ENCODE measurements around the gene GNG3.

The GNG3 gene

DNA sequence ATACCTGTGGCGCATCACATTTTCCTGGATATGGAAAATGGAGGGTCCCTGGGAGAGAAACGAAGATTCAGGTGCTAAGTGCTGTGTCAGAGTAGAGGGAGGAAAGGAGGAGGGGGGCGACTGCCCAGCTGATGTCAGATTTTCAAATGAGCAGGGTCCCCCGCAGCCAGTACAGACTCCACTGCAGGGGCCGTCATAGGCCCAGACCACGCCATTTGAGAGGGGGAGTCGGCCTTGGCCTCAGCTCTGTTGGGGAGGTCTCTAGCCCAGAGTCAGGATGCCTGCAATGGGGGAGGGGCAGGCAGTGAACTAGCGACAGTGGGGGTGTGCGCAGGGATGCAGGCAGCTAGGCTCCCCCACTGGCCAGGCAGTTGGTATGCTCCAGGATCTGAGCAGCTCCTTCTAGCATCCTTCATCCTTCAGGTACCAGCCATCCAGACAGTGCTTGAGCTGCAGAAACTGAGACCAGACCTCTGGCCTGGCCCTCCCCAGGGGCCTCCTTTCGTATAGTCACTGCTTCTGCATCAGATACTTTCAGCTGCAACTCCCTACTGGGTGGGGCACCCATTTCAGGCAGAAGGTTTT is at the start of gene GNG3, which contains the start of gene BSCL2:
TSS of gene GNG3 (plus strand) at position 400 of the 585 bp plus-strand sequence. CDS start 620 bp downstream, outside the sequence.
TSS of gene BSCL2 (minus strand) at position 148 of the 585 bp plus-strand sequence. CDS start 229 bp downstream, outside the sequence.
- H3K4me3 ChIP-seq (ENCODE audit: low read depth in 1 of 2, low read length in 2 of 2), result peak within 1 kb of the TSS; percentile 79 to 89
- no peaks in the 10 kb centered on the region for H3K27me3 ChIP-seq (ENCODE audit: control insufficient read depth in 1 of 2, insufficient read depth in 2 of 2, low read length in 2 of 2)
- H3K36me3 ChIP-seq (ENCODE audit: control insufficient read depth in 1 of 2, insufficient read depth in 2 of 2, low read length in 2 of 2), result peaks cover 12 to 19% of the 10 kb centered on the region in 2 donors
- H3K4me1 ChIP-seq (ENCODE audit: control insufficient read depth in 1 of 2, insufficient read depth in 2 of 2, low read length in 2 of 2), result peaks cover 33 to 45% of the 10 kb centered on the region in 2 donors
- H3K9ac ChIP-seq (ENCODE audit: low read depth in 1 of 2, low read length in 2 of 2), result peak within 1 kb of the TSS; percentile 78 to 90
- peak within 1 kb of the TSS; percentile 47 for H3K27ac ChIP-seq (ENCODE audit: low read depth, low read length)
- H3K9me3 ChIP-seq (ENCODE audit: control insufficient read depth in 1 of 2, low read length in 2 of 2), result no peaks in the 10 kb centered on the region

DNA sequence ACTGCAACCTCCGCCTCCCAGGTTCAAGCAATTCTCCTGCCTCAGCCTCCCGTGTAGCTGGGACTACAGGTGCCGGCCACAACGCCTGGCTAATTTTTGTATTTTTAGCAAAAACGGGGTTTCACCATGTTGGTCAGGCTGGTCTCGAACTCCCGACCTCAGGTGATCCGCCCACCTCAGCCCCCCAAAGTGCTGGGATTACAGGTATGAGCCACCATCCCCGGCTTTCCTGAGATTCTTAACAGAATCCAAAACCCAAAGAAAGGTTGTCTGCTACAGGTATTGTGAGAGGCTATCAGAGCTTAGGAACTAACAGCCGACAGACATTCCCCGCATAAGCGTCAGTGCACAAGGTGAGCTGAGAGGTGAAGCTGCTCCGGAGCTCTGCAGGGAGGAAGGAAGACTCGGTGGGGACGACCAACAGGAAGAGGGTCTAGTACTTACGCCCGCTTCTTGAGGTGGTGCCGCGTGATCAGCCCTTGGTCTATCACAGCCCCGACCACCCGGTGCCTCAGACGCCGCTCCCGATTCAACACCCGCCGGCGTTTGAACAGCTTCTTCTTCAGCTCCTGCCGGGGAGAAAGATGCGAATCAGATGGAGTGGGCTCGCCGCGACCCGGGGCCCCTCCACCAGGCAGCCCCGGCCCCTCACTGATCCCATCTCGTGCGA is 42.9 kb upstream of the GNG3 start:
- Histone ChIP-seq H3K36me3 (ENCODE audit: control insufficient read depth in 1 of 2, insufficient read depth in 2 of 2, low read length in 2 of 2) (peaks cover 4 to 10% of the 10 kb centered on the region in 2 donors), H3K4me1 (ENCODE audit: control insufficient read depth in 1 of 2, insufficient read depth in 2 of 2, low read length in 2 of 2) (peaks cover 26 to 28% of the 10 kb centered on the region in 2 donors), H3K9ac (ENCODE audit: low read depth in 1 of 2, low read length in 2 of 2) (peak overlapping the region; percentile 76 to 82), H3K9me3 (ENCODE audit: control insufficient read depth in 1 of 2, low read length in 2 of 2) (no peaks in the 10 kb centered on the region), H3K27ac (ENCODE audit: low read depth, low read length) (peak overlapping the region; percentile 53), H3K27me3 (ENCODE audit: control insufficient read depth in 1 of 2, insufficient read depth in 2 of 2, low read length in 2 of 2) (no peaks in the 10 kb centered on the region), H3K4me3 (ENCODE audit: low read depth in 1 of 2, low read length in 2 of 2) (peak overlapping the region; percentile 87 to 95)

DNA sequence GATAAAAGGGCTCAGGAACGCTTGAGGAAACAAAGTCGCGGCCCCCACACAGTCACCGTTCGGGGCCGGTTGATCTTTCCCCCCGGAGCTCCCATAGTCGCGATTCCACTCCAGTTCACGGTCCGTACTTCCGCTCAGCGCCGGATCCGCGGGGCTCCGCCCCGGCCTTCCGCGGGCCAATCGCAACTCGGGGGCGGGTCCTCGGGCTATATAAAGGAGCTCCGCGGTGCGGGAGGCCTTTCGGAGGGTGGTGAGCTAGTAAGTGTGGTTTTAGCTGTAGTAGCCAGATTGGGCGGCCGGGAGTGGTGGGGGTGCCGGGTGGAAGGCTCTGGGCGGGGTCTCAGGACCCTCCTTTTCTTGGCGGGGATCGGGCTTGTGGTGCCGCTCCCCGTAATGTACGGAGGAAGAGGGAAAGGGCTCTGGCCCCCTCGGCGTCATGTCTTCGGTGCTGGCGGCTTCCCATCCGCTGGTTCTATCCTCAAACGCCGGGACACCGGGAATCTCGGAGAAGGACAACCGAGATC is 42.3 kb upstream of the GNG3 start, which contains the start of the genes C11orf98 and CSKMT:
TSS of gene C11orf98 (minus strand) at position 136 of the 524 bp plus-strand sequence. CDS start at position 95, 41 bp downstream.
TSS of gene CSKMT (plus strand) at position 238 of the 524 bp plus-strand sequence. CDS start 568 bp downstream, outside the sequence.
- Histone ChIP-seq H3K4me1 (ENCODE audit: control insufficient read depth in 1 of 2, insufficient read depth in 2 of 2, low read length in 2 of 2) (peaks cover 32 to 34% of the 10 kb centered on the region in 2 donors), H3K4me3 (ENCODE audit: low read depth in 1 of 2, low read length in 2 of 2) (peak within 1 kb of the TSS; percentile 87 to 95), H3K27ac (ENCODE audit: low read depth, low read length) (peak within 1 kb of the TSS; percentile 76), H3K36me3 (ENCODE audit: control insufficient read depth in 1 of 2, insufficient read depth in 2 of 2, low read length in 2 of 2) (peaks cover 4 to 10% of the 10 kb centered on the region in 2 donors), H3K9ac (ENCODE audit: low read depth in 1 of 2, low read length in 2 of 2) (peak within 1 kb of the TSS; percentile 80 to 82), H3K27me3 (ENCODE audit: control insufficient read depth in 1 of 2, insufficient read depth in 2 of 2, low read length in 2 of 2) (no peaks in the 10 kb centered on the region), H3K9me3 (ENCODE audit: control insufficient read depth in 1 of 2, low read length in 2 of 2) (no peaks in the 10 kb centered on the region)

DNA sequence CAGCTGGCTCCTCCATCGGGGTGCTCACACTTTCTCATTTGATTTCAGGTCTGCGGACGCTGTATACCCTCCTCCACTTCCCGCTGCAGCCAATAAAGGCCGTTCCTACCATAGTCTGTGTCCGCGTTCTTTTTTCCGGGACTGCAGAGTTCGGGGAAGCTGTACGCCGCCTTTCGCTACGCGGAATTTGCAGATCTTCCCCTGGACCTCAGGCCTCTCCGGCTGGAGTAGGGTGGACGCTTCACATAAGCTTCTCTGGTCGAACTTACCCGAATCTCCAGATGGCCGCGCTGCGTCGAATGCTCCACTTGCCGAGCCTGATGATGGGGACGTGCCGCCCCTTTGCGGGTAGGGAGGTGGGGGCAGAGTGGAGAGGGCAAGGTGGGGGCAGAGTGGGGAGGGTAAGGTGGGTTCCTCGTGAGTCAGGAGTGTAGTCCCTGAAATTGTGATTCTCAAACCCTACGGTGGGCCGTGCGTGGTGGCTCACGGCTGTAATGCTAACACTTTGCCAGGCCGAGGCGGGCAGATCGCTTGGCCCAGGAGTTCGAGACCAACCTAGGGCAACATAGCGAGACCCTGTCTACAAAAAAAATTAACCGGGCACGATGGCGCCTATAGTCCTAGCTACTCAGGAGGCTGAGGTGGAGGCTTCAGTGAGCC is 41.7 kb upstream of the GNG3 start:
- Histone ChIP-seq H3K4me1 (ENCODE audit: control insufficient read depth in 1 of 2, insufficient read depth in 2 of 2, low read length in 2 of 2) (peaks cover 34 to 38% of the 10 kb centered on the region in 2 donors), H3K4me3 (ENCODE audit: low read depth in 1 of 2, low read length in 2 of 2) (peak overlapping the region; percentile 81 to 95), H3K27ac (ENCODE audit: low read depth, low read length) (peak overlapping the region; percentile 76), H3K9me3 (ENCODE audit: control insufficient read depth in 1 of 2, low read length in 2 of 2) (no peaks in the 10 kb centered on the region), H3K9ac (ENCODE audit: low read depth in 1 of 2, low read length in 2 of 2) (peak overlapping the region; percentile 80 to 82), H3K36me3 (ENCODE audit: control insufficient read depth in 1 of 2, insufficient read depth in 2 of 2, low read length in 2 of 2) (peaks cover 4 to 10% of the 10 kb centered on the region in 2 donors), H3K27me3 (ENCODE audit: control insufficient read depth in 1 of 2, insufficient read depth in 2 of 2, low read length in 2 of 2) (no peaks in the 10 kb centered on the region)

DNA sequence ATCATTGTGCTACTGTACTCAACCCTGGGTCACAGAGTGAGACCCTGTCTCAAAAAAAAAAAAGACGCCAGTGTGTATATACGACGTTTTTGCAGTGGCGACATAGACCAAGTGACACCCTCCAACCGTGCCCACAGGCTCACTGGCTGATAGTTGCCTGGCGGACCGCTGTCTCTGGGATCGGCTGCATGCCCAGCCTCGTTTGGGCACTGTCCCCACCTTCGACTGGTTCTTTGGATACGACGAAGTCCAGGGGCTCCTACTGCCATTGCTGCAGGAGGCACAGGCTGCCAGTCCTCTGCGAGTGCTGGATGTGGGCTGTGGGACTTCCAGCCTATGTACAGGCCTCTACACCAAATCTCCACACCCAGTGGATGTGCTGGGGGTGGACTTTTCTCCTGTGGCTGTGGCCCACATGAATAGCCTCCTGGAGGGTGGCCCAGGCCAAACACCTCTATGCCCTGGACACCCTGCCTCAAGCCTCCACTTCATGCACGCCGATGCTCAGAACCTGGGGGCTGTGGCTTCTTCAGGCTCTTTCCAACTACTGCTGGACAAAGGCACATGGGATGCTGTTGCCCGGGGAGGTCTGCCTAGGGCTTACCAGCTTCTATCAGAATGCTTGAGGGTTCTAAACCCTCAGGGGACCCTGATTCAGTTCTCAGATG is 41.1 kb upstream of the GNG3 start:
- Histone ChIP-seq H3K27ac (ENCODE audit: low read depth, low read length) (peak overlapping the region; percentile 76), H3K9ac (ENCODE audit: low read depth in 1 of 2, low read length in 2 of 2) (peak overlapping the region; percentile 80 to 82), H3K36me3 (ENCODE audit: control insufficient read depth in 1 of 2, insufficient read depth in 2 of 2, low read length in 2 of 2) (peaks cover 4 to 10% of the 10 kb centered on the region in 2 donors), H3K9me3 (ENCODE audit: control insufficient read depth in 1 of 2, low read length in 2 of 2) (no peaks in the 10 kb centered on the region), H3K4me1 (ENCODE audit: control insufficient read depth in 1 of 2, insufficient read depth in 2 of 2, low read length in 2 of 2) (peaks cover 34 to 44% of the 10 kb centered on the region in 2 donors), H3K4me3 (ENCODE audit: low read depth in 1 of 2, low read length in 2 of 2) (peak overlapping the region; percentile 81 to 95), H3K27me3 (ENCODE audit: control insufficient read depth in 1 of 2, insufficient read depth in 2 of 2, low read length in 2 of 2) (no peaks in the 10 kb centered on the region)

DNA sequence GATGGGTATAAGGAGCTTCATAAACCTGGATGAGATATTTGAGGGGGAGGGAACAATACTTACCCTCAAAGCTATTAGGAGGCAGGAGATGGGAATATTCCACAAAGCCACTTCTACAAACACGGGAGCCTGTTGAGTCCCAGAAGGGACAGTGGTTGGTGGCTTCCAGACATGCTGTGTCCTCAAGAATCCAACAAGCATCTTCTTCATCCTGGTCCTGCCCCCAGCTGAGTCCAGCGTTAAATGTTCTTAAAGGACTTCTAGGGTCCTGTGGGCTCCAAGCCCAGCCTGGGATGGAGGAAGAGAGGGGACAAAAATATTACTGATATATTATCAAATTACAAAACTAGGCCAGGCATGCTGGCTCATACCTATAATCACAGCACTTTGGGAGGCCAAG is 40.0 kb upstream of the GNG3 start:
- no peaks in the 10 kb centered on the region for H3K9me3 ChIP-seq (ENCODE audit: control insufficient read depth in 1 of 2, low read length in 2 of 2)
- peaks cover 4 to 6% of the 10 kb centered on the region in 2 donors for H3K36me3 ChIP-seq (ENCODE audit: control insufficient read depth in 1 of 2, insufficient read depth in 2 of 2, low read length in 2 of 2)
- no peak overlapping the region for H3K4me3 ChIP-seq (ENCODE audit: low read depth in 1 of 2, low read length in 2 of 2)
- no peaks in the 10 kb centered on the region for H3K27me3 ChIP-seq (ENCODE audit: control insufficient read depth in 1 of 2, insufficient read depth in 2 of 2, low read length in 2 of 2)
- H3K4me1 ChIP-seq (ENCODE audit: control insufficient read depth in 1 of 2, insufficient read depth in 2 of 2, low read length in 2 of 2), result peaks cover 36 to 53% of the 10 kb centered on the region in 2 donors
- H3K27ac ChIP-seq (ENCODE audit: low read depth, low read length), result no peak overlapping the region
- no peak overlapping the region for H3K9ac ChIP-seq (ENCODE audit: low read depth in 1 of 2, low read length in 2 of 2)

DNA sequence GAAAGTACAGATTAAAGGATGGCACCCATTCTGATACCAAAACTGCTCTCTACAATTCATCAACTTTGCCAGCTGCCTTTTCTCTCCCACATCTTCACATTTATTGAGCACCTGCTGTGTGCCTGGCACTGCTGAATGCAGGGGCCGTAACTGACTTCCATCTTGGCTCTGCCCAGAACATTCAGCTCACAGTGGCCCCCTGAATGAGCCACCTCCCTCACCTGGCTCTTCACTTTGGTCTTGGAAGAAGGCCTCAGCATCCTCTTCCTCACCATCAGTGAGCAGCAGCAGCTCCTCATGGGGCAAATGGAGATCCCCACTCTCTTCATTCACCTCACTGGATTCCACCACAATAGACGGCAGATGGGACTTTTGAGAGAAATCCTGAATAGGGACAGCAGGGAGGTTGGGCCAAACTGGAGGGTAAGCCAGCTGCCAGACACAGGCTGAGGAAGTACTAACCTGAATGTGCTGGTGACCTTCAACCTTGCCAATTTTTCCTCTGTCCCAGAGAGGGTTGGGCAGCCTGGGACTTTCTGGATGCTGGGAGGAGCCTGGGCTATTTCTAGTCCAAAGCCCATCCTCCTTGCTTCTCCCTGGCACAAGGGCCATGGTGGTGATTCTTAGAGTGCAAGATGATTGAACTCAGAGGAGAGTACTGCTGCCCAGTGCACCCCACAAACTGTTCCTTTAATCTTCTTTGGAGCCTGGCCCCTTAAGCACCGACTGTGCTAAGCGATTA is 37.9 kb upstream of the GNG3 start:
- Histone ChIP-seq H3K4me3 (ENCODE audit: low read depth in 1 of 2, low read length in 2 of 2) (peak overlapping the region in 1 of 2 donors; percentile 10), H3K9me3 (ENCODE audit: control insufficient read depth in 1 of 2, low read length in 2 of 2) (no peaks in the 10 kb centered on the region), H3K4me1 (ENCODE audit: control insufficient read depth in 1 of 2, insufficient read depth in 2 of 2, low read length in 2 of 2) (peaks cover 47 to 62% of the 10 kb centered on the region in 2 donors), H3K27ac (ENCODE audit: low read depth, low read length) (no peak overlapping the region), H3K36me3 (ENCODE audit: control insufficient read depth in 1 of 2, insufficient read depth in 2 of 2, low read length in 2 of 2) (peaks cover 0 to 6% of the 10 kb centered on the region in 2 donors), H3K9ac (ENCODE audit: low read depth in 1 of 2, low read length in 2 of 2) (peak overlapping the region; percentile 21 to 40), H3K27me3 (ENCODE audit: control insufficient read depth in 1 of 2, insufficient read depth in 2 of 2, low read length in 2 of 2) (no peaks in the 10 kb centered on the region)

DNA sequence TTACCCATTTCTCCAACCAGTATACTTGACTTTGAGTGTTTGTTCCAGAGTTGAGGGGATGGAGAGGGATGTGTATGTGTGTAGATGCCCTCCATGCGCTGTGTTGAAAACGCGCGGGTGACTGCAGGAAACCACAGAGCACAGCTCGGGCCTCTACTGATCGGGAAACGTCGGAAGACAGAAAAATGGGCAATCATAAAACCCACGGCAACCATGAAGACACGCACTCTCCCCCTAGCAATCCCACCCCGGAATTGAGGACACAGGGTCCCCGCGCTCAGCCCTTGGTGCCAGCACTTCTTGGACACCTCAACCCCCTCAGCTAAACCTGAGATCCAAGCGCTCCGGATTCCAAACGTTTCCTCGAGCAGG is 36.3 kb upstream of the GNG3 start:
- H3K27ac ChIP-seq (ENCODE audit: low read depth, low read length), result peak overlapping the region; percentile 80

More for the DNA sequence above, 36.3 kb upstream of the GNG3 start:
- no peaks in the 10 kb centered on the region for H3K27me3 ChIP-seq (ENCODE audit: control insufficient read depth in 1 of 2, insufficient read depth in 2 of 2, low read length in 2 of 2)
- H3K9me3 ChIP-seq (ENCODE audit: control insufficient read depth in 1 of 2, low read length in 2 of 2), result no peaks in the 10 kb centered on the region
- peaks cover under 1 to 6% of the 10 kb centered on the region in 2 donors for H3K36me3 ChIP-seq (ENCODE audit: control insufficient read depth in 1 of 2, insufficient read depth in 2 of 2, low read length in 2 of 2)
- peak overlapping the region; percentile 92 to 96 for H3K9ac ChIP-seq (ENCODE audit: low read depth in 1 of 2, low read length in 2 of 2)
- peak overlapping the region; percentile 84 to 99 for H3K4me3 ChIP-seq (ENCODE audit: low read depth in 1 of 2, low read length in 2 of 2)
- H3K4me1 ChIP-seq (ENCODE audit: control insufficient read depth in 1 of 2, insufficient read depth in 2 of 2, low read length in 2 of 2), result peaks cover 43 to 59% of the 10 kb centered on the region in 2 donors
